Stimulated activated CD8-positive, alpha-beta memory T cell treated with anti-CD3 and anti-CD28 coated beads, Interleukin-7, amount 100 ng/mL, for 1 hour (primary cell): ENCODE measurements around the gene RER1.

Experiments
- DNase-seq, 2 donors: peaks; one replicate each; pipeline ENCODE4 v3.0.0-alpha.2; 2020; ENCODE audit warnings: low read depth in 2 of 2

RER1 gene

GRCh38 chr1:2389644-2390043 lies 2.0 kb upstream of the RER1 start:
- DNase-seq = no peak

DNA sequence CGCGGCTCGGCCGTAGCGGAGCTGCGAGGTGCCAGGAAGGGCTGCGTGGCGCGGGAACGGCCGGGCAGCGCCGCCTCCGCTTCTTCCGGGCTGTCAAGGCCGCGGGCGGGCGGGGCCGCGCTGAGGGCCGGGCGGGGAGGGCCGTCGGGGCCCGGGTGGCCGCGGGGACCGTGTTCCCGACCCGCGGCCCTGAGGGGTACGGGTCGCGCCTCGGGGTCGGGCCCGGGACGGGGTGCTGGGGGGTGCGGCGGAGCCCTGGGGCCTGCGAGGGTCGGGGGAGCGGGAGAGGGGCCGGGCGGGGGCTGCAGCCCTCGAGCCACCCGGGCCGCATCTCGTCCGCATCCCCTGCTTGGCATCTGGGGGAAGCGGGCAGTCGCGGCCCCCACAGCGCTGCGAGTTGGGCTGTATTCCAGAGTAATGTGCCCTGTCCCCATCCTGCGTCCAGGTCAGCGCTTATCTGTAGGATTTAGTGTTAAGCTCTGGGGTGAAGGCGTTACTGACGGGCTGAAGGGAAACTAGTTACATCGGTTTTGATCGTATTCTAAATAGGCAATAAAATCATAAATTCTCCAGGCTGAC lies 379 bp downstream of the RER1 start:
- DNase-seq = no peak

GRCh38 chr1:2392686-2393085 lies 1.0 kb downstream of the RER1 start:
- DNase-seq = no peak

DNA sequence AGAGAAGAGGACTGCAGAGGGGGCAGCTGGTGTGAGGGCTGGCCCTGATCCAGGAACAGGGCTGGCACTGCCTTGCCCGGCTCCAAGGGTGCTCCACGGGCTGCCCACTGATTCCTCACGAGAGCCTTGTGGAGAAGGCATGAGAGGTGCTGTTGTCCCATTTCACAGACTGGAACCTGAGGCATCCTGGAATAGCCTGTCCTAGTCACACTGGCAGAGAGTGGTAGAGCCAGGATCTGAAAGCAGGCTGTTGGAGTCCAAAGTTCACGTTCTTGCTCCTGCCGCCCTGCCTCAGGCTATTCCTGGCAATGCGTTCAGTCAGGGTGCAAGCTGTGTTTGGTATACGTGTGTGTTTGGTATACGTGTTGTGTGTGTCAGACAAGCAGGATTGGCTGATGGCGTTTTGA lies 1.8 kb downstream of the RER1 start:
- no peak for DNase-seq

DNA sequence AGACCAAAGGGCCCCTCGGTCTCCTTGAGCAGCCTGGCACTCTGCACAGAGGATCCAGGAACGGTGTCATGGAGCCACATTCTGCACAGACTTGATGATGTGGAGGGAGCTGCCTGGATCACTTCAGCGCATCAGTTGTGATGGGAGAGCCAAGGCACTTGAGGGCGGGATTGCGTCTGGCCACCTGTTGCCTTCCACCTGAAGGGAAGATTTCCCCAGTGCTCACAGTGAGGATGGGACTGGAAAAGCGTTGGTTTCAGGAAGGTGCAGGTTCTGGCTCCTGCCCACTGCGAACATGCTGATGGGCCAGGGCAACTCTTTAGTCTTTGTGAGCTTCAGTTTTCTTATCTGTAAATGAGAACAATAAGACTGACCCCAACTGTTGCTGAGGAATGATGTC lies 2.6 kb downstream of the RER1 start:
- no peak for DNase-seq

DNA sequence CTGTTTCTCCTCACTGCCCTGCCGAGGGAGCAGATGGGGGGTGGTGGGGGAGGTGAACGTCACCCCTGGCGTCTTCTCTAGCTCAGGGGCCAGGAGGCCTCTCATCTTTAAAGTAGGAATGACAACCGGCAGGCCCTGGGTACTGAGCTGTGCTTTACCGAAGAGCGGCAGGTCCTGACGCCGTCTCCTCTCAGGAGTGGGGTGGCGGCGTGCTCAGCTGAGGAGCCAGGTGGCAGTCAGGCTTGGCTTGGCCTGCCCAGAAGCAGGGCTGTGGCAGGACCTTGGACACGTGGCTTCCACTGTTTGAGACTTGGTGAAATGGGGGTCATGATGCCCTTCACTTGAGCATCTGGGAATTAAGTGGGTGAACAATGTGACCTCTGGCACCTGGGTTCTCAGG lies 3.1 kb downstream of the RER1 start:
- DNase-seq = no peak

GRCh38 chr1:2395245-2395644 lies 3.6 kb downstream of the RER1 start:
- no peak for DNase-seq

- DNase-seq = no peak
These were observed 4.4 kb downstream of the RER1 start for GRCh38 chr1:2396059-2396458.

GRCh38 chr1:2396476-2396875 lies 4.8 kb downstream of the RER1 start:
- DNase-seq = no peak

DNA sequence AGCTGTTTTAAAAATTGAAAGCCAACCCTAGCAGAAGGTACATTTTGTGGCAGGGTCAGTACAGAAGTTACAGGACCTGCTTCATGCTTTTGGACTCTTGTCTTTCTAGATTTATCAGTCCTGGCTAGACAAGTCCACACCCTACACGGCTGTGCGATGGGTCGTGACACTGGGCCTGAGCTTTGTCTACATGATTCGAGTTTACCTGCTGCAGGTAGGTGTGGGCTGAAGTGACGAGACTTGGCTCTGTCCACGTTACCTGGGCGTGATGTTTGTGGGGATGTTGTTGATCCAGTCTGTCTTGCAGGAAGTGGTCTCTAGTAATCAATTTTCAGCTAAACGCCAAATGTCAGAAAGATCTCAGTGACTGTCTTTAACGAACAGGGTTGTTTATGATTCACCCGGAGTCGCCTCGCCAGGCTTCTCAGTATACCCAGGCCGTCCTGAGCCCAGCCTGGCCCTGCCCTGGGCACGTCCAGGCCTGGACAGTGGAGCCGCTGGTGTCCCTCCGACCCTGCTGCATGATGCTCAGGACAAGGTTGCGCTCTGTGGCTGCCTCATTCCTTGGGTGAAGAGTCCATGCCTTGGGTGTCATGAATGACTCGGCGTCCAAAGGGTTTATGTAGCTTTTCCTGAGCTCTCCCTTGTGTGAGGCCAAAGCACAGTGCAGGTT lies 5.5 kb downstream of the RER1 start:
- DNase-seq = no peak

DNA sequence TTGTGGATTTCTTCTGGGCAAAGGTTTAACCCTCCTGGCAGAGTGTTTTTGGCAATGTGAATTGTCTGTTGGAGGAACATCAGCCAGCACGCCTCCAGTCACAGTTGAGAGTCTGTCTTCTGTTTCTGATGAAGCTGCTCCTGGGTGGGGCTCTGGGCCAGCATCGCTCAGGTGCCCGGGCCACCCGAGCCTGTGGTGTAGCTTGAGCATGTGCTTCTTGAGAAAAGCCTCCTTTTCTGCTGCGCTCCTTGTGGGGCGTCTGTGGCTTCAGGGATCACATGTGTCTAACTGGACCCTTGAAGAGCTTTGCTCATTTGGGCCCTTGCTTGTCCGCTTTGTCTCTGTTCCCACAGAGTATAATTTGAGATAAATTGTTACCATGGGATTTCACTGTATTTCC lies 7.2 kb downstream of the RER1 start:
- DNase-seq = no peak

GRCh38 chr1:2399890-2400575 lies 8.4 kb downstream of the RER1 start:
- no peak for DNase-seq

DNA sequence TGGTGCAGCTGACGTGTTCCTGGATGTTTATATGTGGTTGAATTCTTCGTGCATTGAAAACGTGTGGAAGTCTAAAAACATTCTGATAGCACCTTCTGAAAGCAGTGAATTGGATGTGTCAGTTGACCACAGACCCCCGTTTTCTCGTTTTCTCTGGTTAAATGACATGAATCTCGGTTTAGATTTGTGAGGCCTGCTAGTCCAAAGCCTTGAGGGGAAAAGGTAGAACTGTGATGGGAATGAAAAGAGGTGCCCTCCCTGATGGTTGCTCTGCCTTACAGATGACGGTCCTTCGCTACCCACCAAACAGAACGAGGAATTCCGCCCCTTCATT lies 8.9 kb downstream of the RER1 start:
- no peak for DNase-seq

- DNase-seq = no peak
These were observed 9.5 kb downstream of the RER1 start for GRCh38 chr1:2400950-2401649.

DNA sequence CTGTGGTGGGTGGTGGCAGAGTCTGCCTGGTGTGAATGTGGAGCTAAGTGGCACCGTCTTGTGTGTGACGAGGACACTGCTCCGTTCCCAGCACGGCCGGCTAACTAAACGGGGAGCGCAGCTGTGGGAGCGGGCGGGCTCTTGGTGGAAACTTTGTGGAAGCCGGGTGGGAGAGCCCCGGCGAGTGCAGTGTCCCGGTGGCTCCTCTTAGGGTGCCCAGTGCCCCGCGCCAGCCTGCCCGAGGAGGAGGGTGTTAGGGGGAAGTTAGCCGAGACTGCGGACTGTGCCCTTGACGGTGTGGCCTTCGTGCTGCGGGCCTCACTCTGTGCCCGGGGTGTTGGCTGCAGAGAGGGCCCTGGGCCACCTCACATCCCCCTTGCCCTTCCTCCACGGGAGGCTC lies 10.8 kb downstream of the RER1 start:
- no peak for DNase-seq

DNA sequence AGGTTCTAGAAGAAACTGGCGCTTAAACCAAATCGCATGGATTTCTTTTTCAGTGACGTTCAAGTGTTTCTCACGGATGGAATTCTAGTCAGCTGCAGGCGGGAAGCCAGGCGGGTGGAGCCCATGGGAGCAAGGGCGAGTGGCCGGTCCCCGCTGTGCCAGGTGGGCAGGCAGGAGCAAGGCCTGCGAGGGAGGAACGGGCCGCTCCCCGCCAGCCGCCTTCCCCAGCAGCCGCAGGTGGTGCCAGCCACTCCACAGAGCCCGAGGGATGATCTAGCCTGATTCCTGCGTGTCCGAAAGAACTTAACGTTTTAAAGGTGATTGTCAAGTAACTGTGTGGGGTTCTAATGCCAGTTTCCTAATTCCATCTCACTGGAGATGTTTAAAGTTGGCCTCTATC lies 11.6 kb downstream of the RER1 start:
- DNase-seq = no peak

- no peak for DNase-seq
These were observed 12.7 kb downstream of the RER1 start for GRCh38 chr1:2404142-2404889.

- no peak for DNase-seq
These were observed 13.4 kb downstream of the RER1 start for GRCh38 chr1:2404890-2405511.

DNA sequence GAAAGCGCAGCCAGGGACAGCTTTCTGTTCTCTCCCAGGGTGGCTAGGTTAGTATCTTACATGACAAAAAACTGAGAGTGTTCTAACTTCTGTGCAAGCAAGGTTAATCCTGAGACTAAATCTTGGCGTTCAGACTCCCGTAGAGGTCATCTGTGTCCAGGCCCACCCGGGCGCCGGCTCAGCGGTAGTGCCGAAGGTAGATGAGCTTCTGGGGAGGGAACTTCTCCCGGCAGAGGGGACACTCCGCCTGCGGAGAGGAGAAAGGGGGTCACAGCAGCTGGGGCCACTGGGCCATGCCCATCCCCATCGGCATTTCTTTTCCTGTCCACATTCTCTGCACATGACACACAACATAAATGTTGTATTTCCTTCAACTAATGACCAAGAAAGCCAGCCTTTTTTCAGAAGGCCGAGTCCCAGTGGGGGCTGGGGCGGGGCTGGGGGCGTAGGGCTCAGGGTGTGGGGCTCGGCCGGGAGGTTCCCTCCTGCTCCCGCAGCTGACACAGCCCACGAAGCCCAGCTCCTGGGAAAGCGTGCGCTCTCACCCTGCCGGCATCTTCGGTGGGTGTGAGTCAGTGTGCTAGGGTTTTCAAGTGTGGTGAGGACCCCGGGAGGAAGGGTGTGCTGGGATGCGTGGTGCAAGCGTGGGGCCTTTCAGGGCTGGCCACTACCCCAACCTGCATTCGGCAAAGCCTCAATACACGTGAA lies 14.1 kb downstream of the RER1 start:
- no peak for DNase-seq

- DNase-seq = no peak
These were observed 14.9 kb downstream of the RER1 start for GRCh38 chr1:2406451-2407041.
